ENCODE results near the gene PARP8. TPM values are rescaled to one million over a fixed set of nuclear protein-coding genes. Genes with fewer than 3 reads are reported as not detected.

Gene PARP8
- total RNA-seq, 3 donors from 2014 or later = 24.3 to 41.7 (median 26.2) TPM

- intact Hi-C loops (cut with DNase I; ENCODE audit: low total_unique reads) = no loop called here
- H3K4me1 ChIP-seq = no peaks in the 10 kb centered on the region
- TF ChIP-seq POLR2AphosphoS5 (IDR thresholded peaks at IDR 0.05) = no peak
- TF ChIP-seq POLR2A (IDR thresholded peaks at IDR 0.05) = no peak
- TF ChIP-seq CTCF (IDR thresholded peaks at IDR 0.05) = no peak
- no peak overlapping the region for H3K4me3 ChIP-seq
- no peaks in the 10 kb centered on the region for H3K27me3 ChIP-seq
- H3K27ac ChIP-seq = no peak overlapping the region
- no peak for DNase-seq (ENCODE audit: low spot score in 2 of 2)
- H3K9me3 ChIP-seq = no peaks in the 10 kb centered on the region
- H3K36me3 ChIP-seq = no peaks in the 10 kb centered on the region
Measured at GRCh38 chr5:50875002-50875344, 208.5 kb downstream of the PARP8 start.

- no peaks in the 10 kb centered on the region for H3K27me3 ChIP-seq
- intact Hi-C loops (cut with DNase I; ENCODE audit: low total_unique reads) = no loop called here
- no peaks in the 10 kb centered on the region for H3K4me1 ChIP-seq
- H3K36me3 ChIP-seq = no peaks in the 10 kb centered on the region
- H3K27ac ChIP-seq = no peak overlapping the region
- DNase-seq (ENCODE audit: low spot score in 2 of 2) = no peak
- no peaks in the 10 kb centered on the region for H3K9me3 ChIP-seq
- no peak for TF ChIP-seq CTCF (IDR thresholded peaks at IDR 0.05)
- TF ChIP-seq POLR2AphosphoS5 (IDR thresholded peaks at IDR 0.05) = no peak
- TF ChIP-seq POLR2A (IDR thresholded peaks at IDR 0.05) = no peak
- no peak overlapping the region for H3K4me3 ChIP-seq
Measured at GRCh38 chr5:50878470-50878869, 212.0 kb downstream of the PARP8 start.

GRCh38 chr5:50881407-50881806 lies 215.0 kb downstream of the PARP8 start:
- Histone ChIP-seq H3K4me1 (no peaks in the 10 kb centered on the region), H3K9me3 (no peaks in the 10 kb centered on the region), H3K36me3 (no peaks in the 10 kb centered on the region), H3K27ac (no peak overlapping the region), H3K27me3 (no peaks in the 10 kb centered on the region), H3K4me3 (no peak overlapping the region)
- TF ChIP-seq POLR2A (IDR thresholded peaks at IDR 0.05) (no peak), CTCF (IDR thresholded peaks at IDR 0.05) (no peak), POLR2AphosphoS5 (IDR thresholded peaks at IDR 0.05) (no peak)
- intact Hi-C loops (cut with DNase I; ENCODE audit: low total_unique reads) = no loop called here
- no peak for DNase-seq (ENCODE audit: low spot score in 2 of 2)

- no peak overlapping the region for H3K4me3 ChIP-seq
- no peaks in the 10 kb centered on the region for H3K4me1 ChIP-seq
- intact Hi-C loops (cut with DNase I; ENCODE audit: low total_unique reads) = no loop called here
- no peaks in the 10 kb centered on the region for H3K9me3 ChIP-seq
- H3K36me3 ChIP-seq = no peaks in the 10 kb centered on the region
- H3K27me3 ChIP-seq = no peaks in the 10 kb centered on the region
- DNase-seq (ENCODE audit: low spot score in 2 of 2) = no peak
- H3K27ac ChIP-seq = no peak overlapping the region
- TF ChIP-seq POLR2A (IDR thresholded peaks at IDR 0.05) = no peak
- TF ChIP-seq CTCF (IDR thresholded peaks at IDR 0.05) = no peak
- no peak for TF ChIP-seq POLR2AphosphoS5 (IDR thresholded peaks at IDR 0.05)
Measured at GRCh38 chr5:50886657-50887345, 220.4 kb downstream of the PARP8 start.

DNA sequence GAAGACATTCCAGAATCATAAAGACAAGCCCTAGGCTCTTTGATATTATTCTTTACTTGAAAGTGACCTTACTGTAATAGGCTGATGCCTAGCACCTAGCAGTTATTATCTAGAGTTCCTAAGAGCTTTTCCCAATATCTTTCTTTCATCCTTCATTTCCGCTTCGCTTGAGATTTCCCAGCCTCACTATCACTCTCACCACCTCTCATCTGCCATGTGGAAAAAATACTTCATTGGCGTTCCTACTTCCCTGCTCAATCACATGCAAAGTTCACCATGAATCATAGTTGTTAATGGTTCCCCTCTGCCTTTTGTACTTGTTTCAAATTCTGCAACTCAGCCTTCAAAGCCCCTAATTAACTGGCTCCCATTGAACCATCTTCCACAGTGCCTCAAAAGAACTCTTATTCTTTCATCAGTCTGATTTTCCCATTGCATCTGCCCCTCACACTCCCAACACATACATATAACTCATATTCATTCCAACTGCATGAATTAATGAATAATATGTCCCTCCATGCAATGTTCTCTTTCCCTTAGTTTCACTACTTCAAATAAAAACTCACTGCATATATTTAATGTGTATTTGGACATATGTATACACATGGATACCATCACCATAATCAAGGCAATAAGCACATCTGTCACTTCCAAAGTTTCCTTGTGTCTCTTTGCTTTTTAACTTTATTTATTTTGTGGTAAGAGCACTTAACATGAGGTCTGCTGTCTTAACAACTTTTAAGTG lies 221.6 kb downstream of the PARP8 start:
- H3K27me3 ChIP-seq = no peaks in the 10 kb centered on the region
- no peak for TF ChIP-seq CTCF (IDR thresholded peaks at IDR 0.05)
- no peak for TF ChIP-seq POLR2A (IDR thresholded peaks at IDR 0.05)
- TF ChIP-seq POLR2AphosphoS5 (IDR thresholded peaks at IDR 0.05) = no peak
- H3K36me3 ChIP-seq = no peaks in the 10 kb centered on the region
- H3K9me3 ChIP-seq = no peaks in the 10 kb centered on the region
- no peak overlapping the region for H3K27ac ChIP-seq
- no peak for DNase-seq (ENCODE audit: low spot score in 2 of 2)
- H3K4me1 ChIP-seq = no peaks in the 10 kb centered on the region
- intact Hi-C loops (cut with DNase I; ENCODE audit: low total_unique reads) = no loop called here
- H3K4me3 ChIP-seq = no peak overlapping the region
